Trophoblast cell (in vitro differentiated cells and primary cell): ENCODE results near the gene SPATA31C2. TPM values are rescaled to one million over a fixed set of nuclear protein-coding genes. Genes with fewer than 3 reads are reported as not detected.
A peak's percentile ranks its signal among the peaks of the same experiment; 100 is the strongest.
"Not testable (repeated sequence)": the region's sequence is repeated elsewhere in the genome, so short reads cannot be mapped to it uniquely, and the experiment has no call there.

ENCODE experiments used
- DNase-seq, 2 donors: peaks; one replicate each; pipeline ENCODE4 v3.0.0-alpha.2; 2016
- H2AFZ ChIP-seq: 2 replicates; pipeline ENCODE4 v1.6.1; 2013; ENCODE audit warnings: low read length, moderate library complexity, mild to moderate bottlenecking; ENCODE audit not compliant: insufficient read depth, poor library complexity
- H2AK5ac ChIP-seq: 2 replicates; pipeline ENCODE4 v1.6.1; 2013; ENCODE audit warnings: mild to moderate bottlenecking, low read length
- H2BK120ac ChIP-seq: 2 replicates; pipeline ENCODE4 v1.6.1; 2013; ENCODE audit warnings: low read length, mild to moderate bottlenecking, moderate library complexity; ENCODE audit not compliant: insufficient read depth, poor library complexity
- H2BK12ac ChIP-seq: 2 replicates; pipeline ENCODE4 v1.6.1; 2013; ENCODE audit warnings: mild to moderate bottlenecking, low read length, moderate library complexity
- H2BK5ac ChIP-seq: 2 replicates; pipeline ENCODE4 v1.6.1; 2013; ENCODE audit warnings: low read length, low read depth, moderate library complexity, mild to moderate bottlenecking; ENCODE audit not compliant: poor library complexity
- H3K14ac ChIP-seq: 2 replicates; pipeline ENCODE4 v1.6.1; 2013; ENCODE audit warnings: mild to moderate bottlenecking, low read length
- H3K18ac ChIP-seq: 2 replicates; pipeline ENCODE4 v1.6.1; 2013; ENCODE audit warnings: mild to moderate bottlenecking, low read length
- H3K23ac ChIP-seq: 2 replicates; pipeline ENCODE4 v1.6.1; 2013; ENCODE audit warnings: low read length
- H3K27ac ChIP-seq: 2 replicates; pipeline ENCODE4 v1.5.1; 2013; ENCODE audit warnings: low read depth, mild to moderate bottlenecking, inconsistent platforms, low read length, moderate library complexity
- H3K27me3 ChIP-seq: 2 replicates; pipeline ENCODE4 v1.6.1; 2013; ENCODE audit warnings: inconsistent platforms, mild to moderate bottlenecking, low read length, moderate library complexity; ENCODE audit not compliant: insufficient read depth
- H3K36me3 ChIP-seq, 2 experiments: 1 replicate in 1 of 2; 2 replicates in 1 of 2; pipeline ENCODE4 v1.6.1; 2013; ENCODE audit warnings: low read length in 2 of 2, mild to moderate bottlenecking in 2 of 2, moderate library complexity in 1 of 2; ENCODE audit not compliant: insufficient read depth in 2 of 2, control insufficient read depth in 1 of 2
- H3K4ac ChIP-seq: 2 replicates; pipeline ENCODE4 v1.6.1; 2013; ENCODE audit warnings: low read depth, mild to moderate bottlenecking, low read length, moderate library complexity
- H3K4me1 ChIP-seq, 2 experiments: 1 replicate in 1 of 2; 2 replicates in 1 of 2; pipeline ENCODE4 v1.6.1; 2013; ENCODE audit warnings: low read length in 2 of 2, mild to moderate bottlenecking in 2 of 2, moderate library complexity in 1 of 2; ENCODE audit not compliant: insufficient read depth in 2 of 2, control insufficient read depth in 1 of 2
- H3K4me2 ChIP-seq: 2 replicates; pipeline ENCODE4 v1.6.1; 2013; ENCODE audit warnings: inconsistent platforms, mild to moderate bottlenecking, low read length, moderate library complexity
- H3K4me3 ChIP-seq: 2 replicates; pipeline ENCODE4 v1.5.1; 2013; ENCODE audit warnings: mild to moderate bottlenecking, low read depth, low read length, inconsistent platforms
- H3K79me1 ChIP-seq: one replicate; pipeline ENCODE4 v1.6.1; 2013; ENCODE audit warnings: low read length
- H3K79me2 ChIP-seq: 2 replicates; pipeline ENCODE4 v1.6.1; 2013; ENCODE audit warnings: low read length, mild to moderate bottlenecking; ENCODE audit not compliant: control insufficient read depth, insufficient read depth, poor library complexity
- H3K9ac ChIP-seq: 2 replicates; pipeline ENCODE4 v1.6.1; 2013; ENCODE audit warnings: mild to moderate bottlenecking, low read length
- H3K9me3 ChIP-seq: 2 replicates; pipeline ENCODE4 v1.6.1; 2013; ENCODE audit warnings: low read depth, mild to moderate bottlenecking, control low read depth, inconsistent platforms, low read length; ENCODE audit not compliant: insufficient read depth
- H4K12ac ChIP-seq: 2 replicates; pipeline ENCODE4 v1.6.1; 2013; ENCODE audit warnings: low read depth, mild to moderate bottlenecking, low read length, moderate library complexity
- H4K8ac ChIP-seq: 2 replicates; pipeline ENCODE4 v1.6.1; 2013; ENCODE audit warnings: low read depth, mild to moderate bottlenecking, low read length, moderate library complexity
- H4K91ac ChIP-seq: one replicate; pipeline ENCODE4 v1.6.1; 2013; ENCODE audit warnings: low read depth, mild to moderate bottlenecking, low read length, moderate library complexity
- WGBS: extraction: QIAGEN DNeasy Blood & Tissue Kit; methylation state at CpG from one replicate; pipeline ENCODE4 v1.1.7; 2013; ENCODE audit warnings: missing lambda C conversion rate; ENCODE audit not compliant: insufficient read length, insufficient coverage; ENCODE audit errors: extremely low coverage; 5-methylcytosine and 5-hydroxymethylcytosine counted together
- polyA plus RNA-seq: library from polyadenylated mRNA; stranded (reverse); fragments of 200-250 nt; gene quantifications from 2 replicates; pipeline ENCODE4 v1.2.3, GENCODE V29; 2013

SPATA31C2 gene
- not detected in 2 replicates for polyA plus RNA-seq

GRCh38 chr9:88138375-88138774, at the start of gene SPATA31C2:
Gene SPATA31C2 (minus strand): TSS chr9:88138475. CDS start chr9:88138446, 29 bp downstream.
- H3K4ac ChIP-seq, DNase-seq, H3K4me3 ChIP-seq, H3K79me2 ChIP-seq, H3K4me1 ChIP-seq, H4K8ac ChIP-seq, H3K4me2 ChIP-seq, H2BK120ac ChIP-seq, H4K91ac ChIP-seq, H3K27ac ChIP-seq, H3K79me1 ChIP-seq, H2AFZ ChIP-seq, H3K23ac ChIP-seq, H2BK12ac ChIP-seq, H4K12ac ChIP-seq, H3K18ac ChIP-seq, H3K9ac ChIP-seq, H3K9me3 ChIP-seq, H3K27me3 ChIP-seq, H2AK5ac ChIP-seq, H3K36me3 ChIP-seq, H3K14ac ChIP-seq, H2BK5ac ChIP-seq: not testable (repeated sequence)
- no CpG with 5 or more reads among the region's 8 CpGs for WGBS

GRCh38 chr9:88187631-88188030, 49.4 kb upstream of the SPATA31C2 start:
- H4K12ac ChIP-seq = no peak overlapping the region
- H3K79me2 ChIP-seq = no peaks in the 10 kb centered on the region
- H3K27me3 ChIP-seq = no peaks in the 10 kb centered on the region
- no peaks in the 10 kb centered on the region for H3K36me3 ChIP-seq
- H3K9me3 ChIP-seq = no peaks in the 10 kb centered on the region
- H2AFZ ChIP-seq = no peak overlapping the region
- H3K23ac ChIP-seq = no peak overlapping the region
- H4K8ac ChIP-seq = no peak overlapping the region
- no peaks in the 10 kb centered on the region for H3K79me1 ChIP-seq
- no peak overlapping the region for H3K4ac ChIP-seq
- H3K4me2 ChIP-seq = no peak overlapping the region
- H3K4me3 ChIP-seq = no peak overlapping the region
- no peak overlapping the region for H2BK120ac ChIP-seq
- no peak overlapping the region for H3K14ac ChIP-seq
- 100% methylated on average over 1 of the region's 2 CpGs for WGBS
- no peak overlapping the region for H4K91ac ChIP-seq
- H3K4me1 ChIP-seq = no peaks in the 10 kb centered on the region
- no peak overlapping the region for H3K18ac ChIP-seq
- H2BK5ac ChIP-seq = no peak overlapping the region
- H2AK5ac ChIP-seq = no peak overlapping the region
- no peak overlapping the region for H3K27ac ChIP-seq
- no peak overlapping the region for H2BK12ac ChIP-seq
- H3K9ac ChIP-seq = no peak overlapping the region
- no peak for DNase-seq

- WGBS = no CpG with 5 or more reads among the region's 3 CpGs
- peak; percentile 7 to 61 for DNase-seq
These were observed 48.3 kb upstream of the SPATA31C2 start for GRCh38 chr9:88186495-88187110.

GRCh38 chr9:88184976-88185375, 46.7 kb upstream of the SPATA31C2 start:
- Histone ChIP-seq H3K18ac (no peak overlapping the region), H3K4me3 (no peak overlapping the region), H4K8ac (no peak overlapping the region), H2BK5ac (no peak overlapping the region), H3K27ac (no peak overlapping the region), H3K4ac (no peak overlapping the region), H3K79me1 (no peaks in the 10 kb centered on the region), H3K14ac (no peak overlapping the region), H3K4me2 (no peak overlapping the region), H2AK5ac (no peak overlapping the region), H3K23ac (no peak overlapping the region), H3K9ac (no peak overlapping the region), H3K36me3 (no peaks in the 10 kb centered on the region), H3K9me3 (no peaks in the 10 kb centered on the region), H2BK12ac (no peak overlapping the region), H3K4me1 (no peaks in the 10 kb centered on the region), H2BK120ac (no peak overlapping the region), H3K27me3 (no peaks in the 10 kb centered on the region), H4K12ac (no peak overlapping the region), H4K91ac (no peak overlapping the region), H3K79me2 (no peaks in the 10 kb centered on the region), H2AFZ (no peak overlapping the region)
- no peak for DNase-seq
- WGBS = no CpG with 5 or more reads among the region's 2 CpGs

More at GRCh38 chr9:88186495-88187110, 48.3 kb upstream of the SPATA31C2 start:
- no peak overlapping the region for H2AFZ ChIP-seq
- H3K36me3 ChIP-seq = no peaks in the 10 kb centered on the region
- H3K79me1 ChIP-seq = no peaks in the 10 kb centered on the region
- no peak overlapping the region for H2BK12ac ChIP-seq
- no peak overlapping the region for H3K23ac ChIP-seq
- no peak overlapping the region for H2BK5ac ChIP-seq
- no peak overlapping the region for H4K91ac ChIP-seq
- H3K9me3 ChIP-seq = no peaks in the 10 kb centered on the region
- no peak overlapping the region for H2AK5ac ChIP-seq
- H3K4me1 ChIP-seq = no peaks in the 10 kb centered on the region
- no peak overlapping the region for H3K18ac ChIP-seq
- H3K9ac ChIP-seq = no peak overlapping the region
- no peak overlapping the region for H3K4me3 ChIP-seq
- no peak overlapping the region for H4K8ac ChIP-seq
- no peaks in the 10 kb centered on the region for H3K79me2 ChIP-seq
- H3K4me2 ChIP-seq = no peak overlapping the region
- no peak overlapping the region for H3K14ac ChIP-seq
- no peak overlapping the region for H4K12ac ChIP-seq
- no peaks in the 10 kb centered on the region for H3K27me3 ChIP-seq
- no peak overlapping the region for H3K4ac ChIP-seq
- no peak overlapping the region for H3K27ac ChIP-seq
- H2BK120ac ChIP-seq = no peak overlapping the region
